H1 (cell line): ENCODE data around the gene FBXO30.

Experiments used
- POU5F1 ChIP-seq: IDR thresholded peaks from 2 replicates; pipeline ENCODE4 v1.6.1; 2011; ENCODE audit warnings: low read depth, mild to moderate bottlenecking, low read length, moderate library complexity
- TAF1 ChIP-seq: IDR thresholded peaks from 2 replicates; pipeline ENCODE4 v1.6.1; 2011; ENCODE audit warnings: mild to moderate bottlenecking, low read depth, low read length
- TAF7 ChIP-seq: optimal IDR thresholded peaks from 2 replicates; pipeline ENCODE3; 2011; ENCODE audit warnings: low read depth, mild to moderate bottlenecking, inconsistent platforms, low read length, moderate library complexity, borderline replicate concordance

GRCh38 chr6:145845557-145845956 is 31.0 kb upstream of the FBXO30 start:
- TF ChIP-seq TAF7 (no peak), POU5F1 (no peak), TAF1 (no peak)
